Stimulated activated CD4-positive, alpha-beta T cell treated with anti-CD3 and anti-CD28 coated beads, Interleukin-1b, Interleukin-23, amount 100 ng/mL, for 48 hours (primary cell): ENCODE data around the gene LRP6.

Source experiments
- DNase-seq: peaks from one replicate; pipeline ENCODE4 v3.0.0-alpha.2; 2020

LRP6 gene

GRCh38 chr12:12214201-12214600, 52.6 kb downstream of the LRP6 start:
- DNase-seq, result no peak

- no peak for DNase-seq
Measured at GRCh38 chr12:12212769-12213168, 54.1 kb downstream of the LRP6 start.

GRCh38 chr12:12210983-12211382, 55.9 kb downstream of the LRP6 start:
- peak; percentile 35 for DNase-seq

DNA sequence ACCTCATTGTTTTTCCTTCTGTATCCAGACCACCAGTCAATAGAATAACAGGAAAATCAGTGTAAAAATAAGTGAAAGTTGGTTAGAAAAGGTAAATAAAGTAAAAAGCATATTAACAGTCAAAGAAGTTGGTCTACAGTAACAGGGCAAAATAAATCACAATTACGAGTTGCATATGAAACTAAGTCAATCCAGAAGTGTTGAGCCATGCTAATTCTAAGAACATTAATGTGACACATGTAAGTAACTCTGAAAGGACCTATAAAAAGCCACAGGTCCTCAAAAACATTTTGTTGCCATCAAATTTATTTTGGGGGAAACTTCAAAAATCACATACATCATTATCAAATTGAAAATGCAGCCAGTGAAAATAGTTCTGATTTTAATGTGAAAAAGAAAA, 56.4 kb downstream of the LRP6 start:
- no peak for DNase-seq

DNA sequence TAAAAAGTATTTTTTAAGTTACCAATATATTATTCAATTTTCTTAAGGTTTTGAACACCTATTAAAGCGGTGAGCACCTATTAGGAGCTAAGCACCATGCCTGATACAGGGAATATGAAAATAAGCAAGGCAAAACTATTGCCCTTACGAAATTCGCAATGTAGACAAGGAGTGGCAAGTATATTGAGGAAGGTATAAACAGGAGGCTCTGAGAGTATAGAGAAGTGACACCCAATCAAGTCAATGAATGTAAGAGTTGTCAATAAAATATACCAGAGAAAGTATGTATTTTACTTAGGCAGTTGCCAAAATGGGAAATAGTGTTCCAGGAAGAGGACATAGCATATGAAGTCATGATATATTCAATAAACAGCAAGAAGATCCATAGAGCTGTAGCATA, 57.2 kb downstream of the LRP6 start:
- no peak for DNase-seq

DNA sequence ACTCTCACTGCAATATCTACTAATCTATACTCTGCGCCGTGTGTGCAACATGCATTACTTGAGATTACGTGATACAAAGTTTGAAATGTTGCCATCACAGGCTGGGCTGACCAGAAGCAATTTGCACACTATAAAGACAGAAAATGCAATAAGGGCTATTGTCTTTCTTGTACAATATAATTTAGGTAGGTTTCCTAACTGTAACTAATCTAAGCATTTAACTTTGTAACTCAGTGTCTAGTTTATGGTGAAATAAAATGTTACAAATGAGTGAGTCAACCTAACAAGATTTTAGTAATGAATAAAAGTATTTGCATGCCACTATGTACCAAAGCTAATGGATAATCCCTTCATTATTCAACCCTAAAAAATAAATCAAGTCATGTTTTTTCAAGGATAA, 57.8 kb downstream of the LRP6 start:
- DNase-seq, result no peak

GRCh38 chr12:12207746-12208145, 59.1 kb downstream of the LRP6 start:
- DNase-seq, result no peak

- DNase-seq, result no peak
Measured at GRCh38 chr12:12206776-12207388, 60.0 kb downstream of the LRP6 start.

DNA sequence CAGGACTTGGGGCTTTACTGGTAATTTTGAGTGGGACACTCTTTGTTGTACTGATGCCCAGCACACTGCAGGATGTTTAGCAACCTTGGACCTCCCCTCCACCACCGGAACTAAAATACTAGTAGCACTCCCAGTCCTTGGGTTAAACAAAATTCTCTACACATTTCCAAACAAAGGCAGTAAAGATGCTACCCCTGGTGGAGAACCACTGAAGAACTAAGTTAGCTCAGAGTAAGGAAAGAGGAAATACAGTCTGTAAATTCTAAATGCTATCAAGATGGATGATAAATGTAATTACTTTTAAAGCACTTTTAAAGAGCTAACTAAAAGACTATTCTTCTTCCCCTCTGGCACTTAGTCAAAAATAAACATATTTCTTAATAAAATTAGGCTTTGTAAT, 64.1 kb downstream of the LRP6 start:
- DNase-seq, result no peak

- DNase-seq, result no peak
Measured at GRCh38 chr12:12202105-12202504, 64.7 kb downstream of the LRP6 start.

GRCh38 chr12:12201274-12201758, 65.5 kb downstream of the LRP6 start:
- no peak for DNase-seq

DNA sequence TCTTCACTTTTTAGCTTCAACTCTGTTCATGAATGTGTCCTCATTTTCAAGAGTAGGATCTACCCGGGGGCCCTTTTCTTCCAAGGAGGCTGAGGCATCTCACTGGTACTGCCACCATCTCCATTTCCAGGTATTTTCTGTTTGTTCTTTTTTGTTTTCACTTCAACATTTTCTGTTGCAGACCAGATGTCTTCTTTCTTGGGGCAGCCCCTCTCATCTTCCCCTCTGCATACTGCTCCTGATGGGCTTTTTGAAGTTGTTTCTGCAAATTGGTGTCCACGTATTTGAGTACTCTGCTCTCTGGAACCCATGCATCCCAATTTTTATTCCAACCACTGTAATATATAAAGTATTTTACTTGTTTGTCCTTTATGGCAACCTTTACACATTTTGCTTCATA, 66.5 kb downstream of the LRP6 start:
- no peak for DNase-seq

- DNase-seq, result no peak
Measured at GRCh38 chr12:12198124-12198523, 68.7 kb downstream of the LRP6 start.

- DNase-seq, result no peak
Measured at GRCh38 chr12:12197128-12197527, 69.7 kb downstream of the LRP6 start.

- no peak for DNase-seq
Measured at GRCh38 chr12:12195516-12195915, 71.3 kb downstream of the LRP6 start.

DNA sequence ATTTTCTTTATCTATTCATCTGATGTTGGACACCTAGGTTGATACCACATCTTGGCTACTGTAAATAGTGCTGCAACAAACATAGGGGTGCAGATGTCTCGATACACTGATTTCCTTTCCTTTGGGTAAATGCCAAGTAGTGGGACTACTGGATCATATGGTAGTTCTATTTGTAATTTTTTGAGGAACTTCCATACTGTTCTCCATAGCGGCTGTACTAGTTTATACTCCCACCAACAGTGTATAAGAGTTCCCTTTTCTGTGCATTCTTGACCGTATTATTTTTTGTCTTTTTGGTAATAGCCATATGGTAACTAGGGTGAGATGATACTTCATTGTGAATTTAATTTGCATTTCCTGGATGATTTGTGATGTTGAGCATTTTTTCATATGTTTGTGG, 71.8 kb downstream of the LRP6 start:
- no peak for DNase-seq

- DNase-seq, result no peak
Measured at GRCh38 chr12:12194206-12194605, 72.6 kb downstream of the LRP6 start.

GRCh38 chr12:12191008-12191407, 75.8 kb downstream of the LRP6 start:
- DNase-seq, result no peak

DNA sequence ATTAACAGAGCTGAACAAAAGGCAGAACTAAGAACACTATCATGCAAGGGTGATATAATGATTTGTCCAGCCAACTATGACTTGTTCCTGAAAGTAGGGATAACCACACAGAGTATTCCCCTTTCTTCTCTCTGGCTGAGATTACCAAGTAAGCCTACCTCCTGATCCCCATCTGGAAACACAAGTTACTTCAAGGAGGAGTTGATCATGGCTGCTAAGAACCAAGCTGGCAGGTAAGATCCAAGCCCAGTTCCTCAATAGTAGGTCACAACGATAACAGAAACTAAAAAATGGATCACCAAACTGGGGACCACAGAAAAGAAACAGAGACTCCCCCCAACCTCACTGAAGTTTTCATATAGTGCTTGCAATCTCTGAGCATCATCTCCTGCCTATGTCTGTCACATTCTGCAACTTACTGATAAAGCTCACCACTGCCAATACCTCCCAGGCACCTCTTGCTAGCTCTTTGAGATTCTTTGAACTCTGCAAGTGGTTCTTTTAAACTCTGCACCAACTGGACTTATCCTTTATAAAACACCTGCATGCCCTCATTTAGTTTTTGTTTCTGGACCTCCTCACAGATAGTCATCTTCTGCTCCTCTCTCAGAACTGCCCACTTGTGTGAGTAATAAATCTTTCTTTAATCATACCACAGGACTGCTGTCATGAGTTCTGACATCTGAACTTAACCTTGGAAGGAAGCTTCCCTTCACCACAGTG, 76.6 kb downstream of the LRP6 start:
- DNase-seq, result no peak

- DNase-seq, result no peak
Measured at GRCh38 chr12:12185414-12185813, 81.4 kb downstream of the LRP6 start.

GRCh38 chr12:12182703-12183365, 84.0 kb downstream of the LRP6 start:
- no peak for DNase-seq

DNA sequence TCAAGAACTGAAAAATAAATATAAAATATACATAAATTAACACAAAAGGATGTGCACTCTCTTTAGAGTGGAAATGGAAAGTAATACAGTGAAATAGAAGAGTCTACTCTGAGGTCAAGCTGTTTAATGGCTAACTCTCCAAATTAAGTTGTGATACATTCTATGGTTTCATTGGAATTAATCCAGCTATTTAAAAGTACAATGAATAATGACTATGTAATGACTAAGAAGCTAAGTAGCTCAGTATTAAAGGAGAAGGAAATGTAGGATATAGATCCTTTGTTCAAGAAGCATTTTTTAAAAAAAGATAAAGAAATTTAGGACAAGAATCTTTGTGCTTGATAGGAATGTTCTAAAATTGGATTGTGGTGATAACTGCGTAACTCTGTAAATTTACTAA, 85.3 kb downstream of the LRP6 start:
- no peak for DNase-seq

GRCh38 chr12:12180575-12180974, 86.3 kb downstream of the LRP6 start:
- no peak for DNase-seq

GRCh38 chr12:12180136-12180535, 86.7 kb downstream of the LRP6 start:
- DNase-seq, result no peak
